IPS DF 4.7 (cell line): ENCODE data around the gene CTRB2.
"Not testable (repeated sequence)": the region's sequence is repeated elsewhere in the genome, so short reads cannot be mapped to it uniquely, and the experiment has no call there.

Experiments
- DNase-seq: peaks from one replicate; pipeline ENCODE4 v3.0.0-alpha.2; 2013; ENCODE audit warnings: low spot score; ENCODE audit errors: extremely low read depth

Gene CTRB2

DNA sequence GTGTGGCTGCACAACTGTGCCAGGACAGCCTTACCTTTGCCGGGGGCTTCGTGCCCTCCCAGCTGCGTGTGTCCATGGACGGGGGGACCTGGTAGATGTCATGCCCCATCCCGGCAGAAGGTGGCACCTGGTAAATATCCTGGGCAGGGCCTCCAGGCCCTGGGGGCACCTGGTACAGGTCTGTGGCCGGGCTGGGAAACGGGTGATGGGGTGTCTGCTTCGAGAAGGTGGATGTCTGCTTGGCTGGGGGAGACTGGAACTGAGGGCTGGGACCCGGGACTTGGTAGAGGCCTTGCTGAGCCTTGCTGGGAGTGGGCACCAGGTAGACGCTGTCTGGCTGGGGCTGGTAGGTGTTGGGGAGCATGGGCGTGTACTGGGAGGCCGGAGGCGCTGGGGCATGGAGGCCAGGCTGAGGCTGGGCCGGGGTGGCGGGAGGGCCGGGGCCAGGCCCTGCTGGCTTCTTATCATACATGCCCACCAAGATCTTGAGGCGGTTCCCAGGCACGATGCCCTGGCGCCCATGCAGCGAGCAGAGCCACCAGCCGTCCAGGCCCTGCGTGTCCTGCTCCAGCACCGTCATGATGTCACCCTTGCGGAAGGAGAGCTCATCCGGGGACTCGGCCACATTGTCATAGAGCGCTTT lies 35.6 kb upstream of the CTRB2 start:
- not testable (repeated sequence) for DNase-seq

DNA sequence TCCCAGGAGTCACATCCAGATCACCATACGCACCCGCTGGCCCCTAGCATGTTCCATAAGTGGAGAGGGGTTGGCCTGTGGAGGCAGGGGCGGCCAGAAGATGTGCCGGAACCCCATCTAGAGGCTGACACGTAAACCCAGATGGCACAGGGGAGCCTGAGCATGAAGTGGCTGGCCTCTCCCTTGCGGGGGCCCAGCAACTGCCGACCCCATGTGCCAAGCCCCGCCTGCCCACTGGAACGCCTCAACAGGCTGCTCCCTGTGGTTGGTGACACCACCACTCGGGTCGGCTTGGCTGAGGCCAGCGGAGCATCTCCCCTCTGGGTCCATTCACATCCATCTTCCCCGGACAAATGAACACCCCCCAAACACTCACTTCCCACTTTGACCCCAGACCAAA lies 35.0 kb upstream of the CTRB2 start:
- DNase-seq, result no peak

DNA sequence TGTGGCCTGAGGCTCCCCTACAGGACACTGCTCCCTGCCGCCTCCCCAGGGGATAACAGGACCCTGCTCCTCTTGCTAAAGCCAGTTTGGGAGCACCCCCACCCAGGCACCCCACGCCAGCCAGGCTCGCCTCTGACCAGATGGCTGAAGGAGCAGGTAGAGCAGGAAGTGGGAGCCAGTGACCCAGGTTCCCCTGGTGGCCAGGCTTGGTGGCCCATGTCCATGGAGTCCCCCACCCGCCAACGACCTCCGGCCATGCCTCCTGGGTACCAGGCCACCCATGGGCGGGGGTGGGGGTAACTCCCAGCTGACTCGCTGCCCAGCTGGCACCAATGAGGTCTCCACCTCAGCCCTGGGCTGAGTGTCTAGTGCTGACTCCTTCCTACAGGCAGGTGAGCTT lies 34.5 kb upstream of the CTRB2 start:
- DNase-seq, result no peak

DNA sequence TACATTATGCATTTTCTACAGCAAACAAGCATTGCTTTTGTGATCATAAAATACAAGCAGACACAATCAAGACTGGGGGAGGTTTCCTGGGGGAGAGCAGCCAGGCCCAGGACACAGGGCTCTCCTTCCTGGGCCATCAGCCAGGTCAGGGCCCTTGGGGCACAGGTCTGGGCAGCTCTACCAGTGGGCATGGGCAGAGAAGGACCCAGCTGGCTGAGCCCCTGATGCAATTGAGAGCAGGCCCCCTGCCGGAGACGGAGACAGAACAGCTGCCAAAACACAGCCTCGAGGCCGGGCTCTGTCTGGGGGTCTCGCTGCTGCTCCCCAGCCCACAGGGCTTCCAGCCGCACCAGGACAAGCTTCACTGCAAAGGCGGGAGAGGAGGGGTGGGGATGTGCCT lies 33.7 kb upstream of the CTRB2 start:
- DNase-seq, result not testable (repeated sequence)

DNA sequence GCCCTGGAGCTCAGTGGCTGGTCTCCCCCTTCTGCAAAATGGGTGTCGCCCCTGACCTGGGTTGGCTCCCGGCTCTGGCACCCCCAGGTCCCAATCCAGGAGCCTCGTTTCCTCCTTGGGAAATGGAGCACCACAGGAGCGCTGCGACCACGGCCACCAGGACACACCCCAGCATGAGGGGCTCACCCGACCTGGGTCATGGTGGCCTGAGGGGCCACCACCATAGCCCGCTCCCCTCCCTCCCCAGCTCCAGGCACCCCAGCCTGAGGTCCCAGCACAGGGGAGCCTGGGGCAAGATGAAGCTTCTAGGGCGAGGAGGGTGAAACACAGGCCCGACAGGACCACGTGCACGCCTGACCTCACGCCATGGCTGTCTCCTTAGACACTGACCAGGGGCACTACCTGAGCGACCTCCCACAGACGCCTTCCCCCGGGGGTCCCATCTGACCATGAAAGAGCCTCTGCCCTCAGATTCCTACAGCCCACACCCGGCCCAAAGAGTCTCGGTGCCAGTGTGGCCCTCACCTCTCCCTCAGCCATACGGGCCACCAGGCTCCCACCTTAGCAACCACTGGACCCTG lies 32.7 kb upstream of the CTRB2 start:
- no peak for DNase-seq

DNA sequence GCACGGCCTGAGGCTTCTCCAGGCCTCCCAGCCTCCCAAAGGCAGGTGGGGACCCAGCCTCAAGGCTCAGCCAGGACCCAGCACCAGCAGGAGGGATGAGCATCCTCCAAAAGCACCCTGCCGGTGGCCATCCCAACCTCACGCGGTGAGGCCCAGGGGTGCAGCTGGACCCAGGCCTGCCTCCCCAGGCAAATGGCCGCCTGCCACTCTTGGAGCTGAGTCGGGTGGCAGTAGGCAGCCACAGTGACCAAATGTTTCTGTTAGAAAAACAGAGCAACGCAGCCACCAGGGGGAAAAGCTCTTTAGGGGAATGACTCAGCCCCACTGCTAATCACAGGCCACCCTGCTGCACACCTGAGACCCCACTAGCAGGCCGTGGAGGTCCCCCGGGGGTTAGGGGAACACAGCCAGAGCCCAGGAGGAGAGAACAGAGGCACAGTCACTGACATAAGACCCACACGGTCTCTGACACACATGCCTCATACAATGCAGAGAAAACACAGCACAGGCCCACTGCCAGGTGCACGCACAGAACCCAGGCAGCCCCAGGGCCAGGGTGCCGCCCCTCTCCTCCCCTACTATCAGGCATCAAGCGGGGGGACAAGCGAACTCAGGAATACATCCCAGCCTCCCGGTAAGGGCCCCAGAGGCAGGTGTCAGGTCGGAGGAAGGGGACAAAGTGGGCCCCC lies 32.0 kb upstream of the CTRB2 start:
- DNase-seq, result no peak

DNA sequence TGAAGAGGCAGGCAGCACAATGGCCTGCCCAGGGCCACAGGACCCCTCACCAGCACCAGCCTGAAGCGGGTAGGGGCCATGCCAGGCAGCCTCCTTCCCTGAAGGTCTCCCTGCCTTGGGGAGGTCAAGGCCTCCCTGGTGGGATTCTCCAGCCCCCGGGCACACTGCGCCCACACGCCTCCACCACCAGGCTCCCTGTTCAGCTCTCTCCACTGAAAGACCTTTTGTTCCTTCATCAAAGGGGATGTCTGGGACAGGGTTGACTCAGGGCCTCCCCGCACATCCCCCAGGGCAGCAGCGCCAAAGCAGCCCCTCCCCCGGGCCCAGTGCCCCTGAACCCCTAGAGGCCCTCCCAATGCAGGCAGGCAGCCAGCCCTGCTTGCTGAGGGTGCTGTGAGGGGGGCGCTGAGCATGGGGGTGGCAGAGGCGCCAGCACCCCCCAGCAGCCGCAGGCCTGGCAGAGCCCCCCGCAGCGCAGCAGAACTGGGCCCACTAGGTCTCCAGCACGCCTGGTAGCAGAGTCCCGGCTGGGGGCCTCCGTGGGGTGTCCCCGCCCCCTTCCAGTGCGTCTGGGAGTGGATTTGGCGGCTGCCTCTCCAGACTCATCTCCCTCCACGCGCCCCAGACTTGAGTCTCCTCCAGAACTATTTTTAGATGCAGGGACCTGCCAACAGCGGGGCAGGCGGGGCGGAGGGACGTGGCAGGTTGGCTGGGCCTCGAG lies 31.3 kb upstream of the CTRB2 start:
- DNase-seq, result no peak

DNA sequence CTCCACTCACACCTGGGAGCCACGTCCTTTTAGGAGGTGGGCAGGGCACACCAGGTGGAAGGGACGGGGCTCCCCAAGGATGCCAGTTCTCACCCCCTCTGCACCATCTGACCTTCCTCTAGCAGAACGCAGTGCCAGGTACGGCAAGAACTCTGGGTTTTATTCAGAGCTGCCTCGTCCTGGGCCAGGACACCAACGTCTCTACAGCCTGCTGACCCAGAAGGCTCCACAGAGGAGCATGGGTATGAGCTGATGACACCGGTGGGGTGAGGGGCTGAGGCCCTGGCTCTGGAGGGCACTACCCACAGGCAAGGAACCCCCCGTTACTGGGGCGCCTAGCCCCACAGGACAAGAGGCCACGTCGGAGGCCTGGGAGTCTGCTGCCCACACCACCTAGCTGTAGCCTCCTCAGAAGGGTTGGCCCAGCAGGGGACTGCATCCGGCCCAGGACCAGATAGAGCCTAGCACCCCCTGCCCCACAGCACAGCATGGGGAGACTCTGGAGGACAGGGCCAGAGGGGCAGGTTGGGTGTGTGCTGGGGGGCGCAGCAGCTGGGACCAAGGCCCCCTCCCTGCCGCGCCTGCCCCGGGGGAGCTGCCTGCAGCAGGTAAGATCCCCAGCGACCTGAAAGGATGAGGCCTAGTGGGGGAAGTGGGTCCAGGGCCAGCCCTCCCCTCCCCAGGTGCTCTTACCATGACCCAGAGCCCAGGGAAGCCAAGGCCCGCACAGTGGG lies 30.6 kb upstream of the CTRB2 start:
- DNase-seq, result no peak

DNA sequence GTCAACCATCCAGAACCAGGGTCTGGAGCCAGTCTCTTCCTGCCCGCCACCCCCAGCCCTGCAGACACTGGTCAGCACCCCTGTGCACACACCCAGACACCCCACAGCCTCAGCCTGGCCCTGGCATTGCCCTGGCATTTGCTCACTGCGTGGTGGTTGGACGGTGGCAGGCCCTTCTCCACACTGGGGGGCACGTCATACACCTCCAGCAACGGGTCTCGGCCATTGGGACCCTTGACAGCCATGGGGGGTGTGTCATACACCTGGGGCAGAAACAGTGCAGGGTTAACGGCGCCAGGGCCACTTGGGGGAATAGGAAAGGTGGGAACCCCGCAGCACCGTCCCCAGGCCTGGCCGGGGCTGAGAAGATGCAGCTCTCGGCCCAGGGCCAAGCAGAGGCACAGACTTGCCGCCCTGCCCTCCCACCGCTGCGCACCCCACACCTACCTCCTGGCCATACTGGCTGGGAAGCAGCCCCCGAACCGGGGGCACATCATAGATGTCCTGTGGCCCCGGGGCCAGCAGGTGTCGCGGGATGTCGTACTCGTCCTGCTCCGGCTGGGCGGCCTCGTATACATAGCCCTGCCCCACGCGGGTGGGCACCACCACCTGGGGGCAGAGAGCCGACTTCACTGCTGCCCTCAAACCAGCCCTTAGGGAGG lies 29.9 kb upstream of the CTRB2 start:
- no peak for DNase-seq

DNA sequence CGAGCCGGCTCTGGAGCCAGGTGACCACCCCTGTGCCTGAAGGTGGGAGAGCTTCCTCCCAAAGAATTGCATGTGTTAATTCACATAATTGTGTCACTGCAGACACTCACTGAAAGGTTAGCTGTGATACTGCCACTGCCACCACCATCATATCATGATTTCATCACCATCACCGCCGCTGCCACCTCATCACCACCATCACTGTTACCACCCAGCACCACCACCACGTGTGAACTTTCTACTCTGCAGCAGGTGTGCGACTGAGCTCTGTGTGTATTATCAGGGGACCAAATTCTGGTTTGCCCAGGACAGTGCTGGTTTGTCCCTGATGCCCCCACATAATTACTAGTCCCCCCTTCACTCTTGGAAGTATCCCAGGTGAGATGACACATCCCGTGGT lies 29.3 kb upstream of the CTRB2 start:
- DNase-seq, result no peak

DNA sequence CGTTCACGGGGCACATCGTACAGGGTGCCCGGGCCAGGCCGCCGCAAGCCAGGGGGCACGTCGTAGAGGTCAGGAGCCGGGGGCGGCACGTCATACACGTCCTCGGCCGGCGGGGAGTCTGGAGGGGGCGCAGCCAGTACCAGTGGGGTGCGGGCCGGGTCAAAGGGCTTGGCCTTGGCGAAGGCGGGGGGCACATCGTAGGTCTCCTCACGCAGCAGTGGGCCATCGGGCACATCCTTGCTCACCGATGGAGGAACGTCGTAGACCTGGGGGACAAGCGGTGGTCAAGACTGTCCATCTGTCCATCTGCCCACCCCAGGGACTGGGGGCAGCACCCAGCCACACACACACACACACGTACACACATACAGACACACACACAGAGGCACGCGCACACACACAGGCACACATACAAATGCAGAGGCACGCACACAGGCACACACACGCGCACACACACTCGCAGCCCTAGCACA lies 28.8 kb upstream of the CTRB2 start:
- no peak for DNase-seq

DNA sequence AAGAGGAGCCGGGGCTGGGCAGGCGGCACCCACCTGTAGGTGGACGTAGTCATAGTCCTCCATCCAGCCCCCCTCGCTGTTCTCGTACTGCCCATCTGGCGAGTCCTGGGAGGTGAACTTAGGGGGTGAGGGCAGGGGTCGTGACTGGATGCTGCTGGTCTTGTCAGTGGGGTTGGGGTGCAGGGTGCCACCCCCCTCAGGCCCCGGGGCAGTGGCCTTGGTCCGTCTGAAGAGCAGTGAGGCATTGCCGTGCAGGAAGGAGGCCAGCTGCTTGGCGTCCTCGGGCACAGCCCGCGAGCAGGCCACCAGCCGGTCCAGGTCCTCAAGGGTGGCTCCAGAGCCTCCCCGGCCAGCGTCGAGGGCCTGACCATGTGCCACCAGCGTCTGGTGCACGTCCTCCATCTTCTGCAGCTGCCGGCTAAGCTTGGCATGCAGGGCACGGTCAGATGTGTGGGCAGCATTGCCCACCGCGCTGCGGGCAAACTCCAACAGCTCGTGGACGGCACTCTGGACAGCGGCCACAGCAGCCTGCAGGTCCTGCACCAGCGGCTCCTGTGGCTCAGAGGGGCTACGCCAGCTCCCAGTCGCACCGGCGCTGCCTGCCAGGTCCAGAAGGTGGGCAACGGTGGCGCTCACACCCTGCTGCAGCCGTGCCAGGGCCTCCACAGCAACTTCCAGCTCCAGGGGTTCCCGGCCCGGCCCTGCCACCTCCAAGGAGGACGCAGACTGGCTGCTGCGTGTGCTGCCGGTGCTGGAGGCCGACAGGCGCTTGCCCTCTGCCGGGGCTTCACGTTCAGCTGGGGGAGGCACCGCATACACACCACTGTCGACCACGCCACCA lies 28.1 kb upstream of the CTRB2 start:
- DNase-seq, result no peak

DNA sequence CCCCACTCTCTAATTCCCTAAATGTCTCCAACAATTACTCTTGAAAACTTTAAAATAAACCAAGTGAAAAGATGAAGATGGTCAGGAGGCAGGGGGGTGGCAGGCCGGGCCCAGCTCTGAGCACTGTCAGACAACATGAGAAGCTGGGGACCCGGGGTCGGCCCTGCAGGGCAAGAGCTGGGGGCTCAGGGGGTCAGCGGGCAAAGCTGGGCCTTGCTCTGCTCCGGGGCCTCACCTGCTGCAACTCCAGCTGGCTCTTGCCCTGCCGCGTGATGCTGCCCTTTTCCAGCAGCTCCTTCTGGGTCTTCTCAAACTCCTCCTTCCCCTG lies 26.6 kb upstream of the CTRB2 start:
- DNase-seq, result no peak

DNA sequence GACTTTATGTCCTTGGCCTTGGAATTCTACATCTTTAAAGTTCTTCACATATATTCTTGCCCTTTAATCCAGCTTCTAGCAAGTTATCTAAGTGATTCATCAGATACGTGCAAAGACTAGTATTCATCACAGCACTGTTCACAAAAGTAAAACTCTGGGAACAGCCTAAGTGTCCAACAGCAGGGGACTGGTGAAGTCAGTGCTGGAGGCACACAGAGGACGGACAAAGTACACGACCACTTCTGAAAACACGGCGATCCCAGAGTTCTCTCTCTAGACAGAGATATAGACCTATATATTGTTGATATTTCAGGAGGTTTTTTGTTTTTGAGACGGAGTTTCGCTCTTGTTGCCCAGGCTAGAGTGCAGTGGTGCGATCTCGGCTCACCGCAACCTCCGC lies 24.6 kb upstream of the CTRB2 start:
- no peak for DNase-seq

DNA sequence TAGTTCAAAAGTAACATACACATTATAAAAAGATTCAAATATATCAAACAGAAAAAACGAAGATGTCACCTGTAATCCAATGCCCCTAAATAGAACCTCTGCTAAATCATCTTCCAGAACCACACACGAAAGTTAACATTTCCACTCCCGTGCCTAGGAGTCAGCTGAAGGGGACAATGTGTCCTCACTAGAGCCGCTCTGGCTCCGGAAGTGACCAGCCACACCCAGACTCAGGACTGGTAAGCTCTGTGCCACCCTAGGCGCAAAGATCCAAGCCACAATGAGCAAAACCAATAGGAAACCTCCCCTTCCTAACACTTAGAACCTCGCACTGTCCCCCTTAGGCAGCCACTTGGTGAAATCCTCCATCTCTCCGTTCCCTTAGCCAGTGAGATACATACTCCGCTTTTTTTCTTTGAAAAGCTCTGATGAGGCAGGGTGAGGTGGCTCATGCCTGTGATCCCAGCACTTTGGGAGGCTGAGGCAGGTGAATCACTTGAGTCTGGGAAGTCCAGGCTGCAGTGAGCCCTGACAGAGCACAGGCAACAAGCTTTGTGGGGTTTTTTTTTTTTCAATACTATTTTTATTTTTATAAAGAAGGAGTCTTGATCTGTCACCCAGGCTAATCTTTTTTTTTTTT lies 23.6 kb upstream of the CTRB2 start:
- DNase-seq, result no peak

DNA sequence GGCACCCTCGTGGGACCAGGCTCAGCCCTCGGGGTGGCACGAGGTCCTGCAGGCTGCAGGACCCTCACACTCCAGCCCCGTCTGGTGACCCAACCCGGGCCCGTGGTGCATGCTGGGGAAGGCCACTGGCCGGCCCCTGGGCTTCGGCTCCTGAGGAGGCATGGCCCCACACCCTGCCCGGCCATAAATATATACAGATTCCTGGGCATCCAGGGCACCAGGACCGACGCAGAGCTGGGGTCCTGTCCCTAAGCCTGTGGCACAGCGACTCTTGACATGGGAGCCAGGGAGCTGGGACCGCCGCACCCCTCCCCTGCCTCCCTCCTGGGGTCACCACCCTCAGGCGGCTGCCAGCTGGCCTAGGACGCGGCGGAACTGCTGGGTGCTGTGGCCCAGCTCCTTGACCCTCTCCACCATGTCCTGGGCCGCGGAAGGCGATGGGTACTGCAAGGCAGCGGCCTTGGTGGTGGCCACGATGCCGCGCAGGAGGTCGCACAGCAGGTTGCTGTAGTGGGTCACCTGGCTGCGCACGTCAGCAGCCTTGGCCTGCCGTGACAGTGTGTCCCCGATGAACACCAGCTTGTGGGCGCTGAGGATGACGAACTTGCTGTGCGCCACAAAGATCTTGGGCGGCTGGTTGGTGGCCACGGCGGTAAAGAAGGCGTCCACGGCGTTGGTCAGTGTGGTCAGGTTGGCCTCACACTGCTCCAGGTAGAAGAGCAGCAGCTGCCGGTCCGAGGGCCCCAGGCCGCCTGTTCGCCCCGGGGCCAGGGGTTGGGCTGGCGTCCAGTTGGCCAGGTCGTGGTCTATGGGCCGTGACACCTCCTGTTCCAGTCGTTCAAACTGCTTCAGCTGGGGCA lies 22.4 kb upstream of the CTRB2 start:
- DNase-seq, result no peak

DNA sequence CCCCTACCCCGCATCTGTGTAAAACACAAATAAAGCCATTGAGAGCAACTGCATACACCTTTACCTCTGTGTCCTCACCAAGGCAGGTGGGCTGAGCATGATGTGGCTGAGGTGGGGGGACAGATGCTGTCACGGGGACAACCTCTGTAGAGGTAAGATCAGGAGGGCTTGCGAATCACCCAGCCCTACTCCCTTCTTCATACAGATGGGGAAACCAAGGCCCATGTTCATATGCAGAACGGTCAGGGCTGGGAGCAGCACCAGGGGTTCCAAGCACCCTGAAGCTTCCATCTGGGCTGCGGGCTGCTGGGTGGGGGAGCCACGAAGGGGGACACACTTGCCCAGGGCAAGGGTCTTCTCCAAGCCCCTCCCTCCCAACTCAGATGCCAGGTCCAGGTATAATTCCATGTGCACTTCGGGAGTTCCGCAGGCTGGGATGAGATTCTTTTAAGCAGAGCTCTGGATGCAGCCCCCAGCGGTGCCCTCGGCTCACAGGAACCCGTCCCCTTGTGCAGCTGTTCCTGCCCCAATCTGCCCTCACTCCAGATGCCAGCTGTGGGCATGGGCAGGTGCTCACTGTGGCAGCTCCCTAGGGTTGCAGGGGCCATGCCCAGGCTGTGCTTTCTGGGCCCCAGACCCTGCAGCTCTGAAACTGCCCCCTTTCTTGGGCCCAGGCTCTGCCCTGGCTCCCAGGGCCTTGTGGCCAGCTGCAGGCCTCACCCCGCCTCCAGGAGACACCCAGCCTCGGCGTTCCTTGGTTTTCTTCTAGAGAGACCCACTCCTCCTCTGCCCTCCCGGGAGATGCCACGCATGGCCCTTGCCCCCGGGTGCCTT lies 21.4 kb upstream of the CTRB2 start:
- no peak for DNase-seq
